HepG2 (cell line): ENCODE measurements around the gene SSBP4. TPM values are rescaled to one million over a fixed set of nuclear protein-coding genes. Genes with fewer than 3 reads are reported as not detected.

Experiments
- CCAR2 ChIP-seq: fragments of 200-400 bp; formaldehyde crosslinking; optimal IDR thresholded peaks from 2 replicates; pipeline ENCODE3; 2018; ENCODE audit warnings: low read depth, mild to moderate bottlenecking, low read length, moderate library complexity
- EED ChIP-seq: sonication (generic); formaldehyde crosslinking; IDR thresholded peaks from 2 replicates; pipeline ENCODE4 v1.5.0; 2020; ENCODE audit warnings: mild to moderate bottlenecking, missing genetic modification reagents
- EZH2 ChIP-seq: conservative IDR thresholded peaks from 2 replicates; pipeline ENCODE4 v1.6.1; 2012; ENCODE audit warnings: mild to moderate bottlenecking, low read depth, low read length, moderate library complexity
- FOXK1 ChIP-seq: sonication (generic); formaldehyde crosslinking; IDR thresholded peaks from 2 replicates; pipeline ENCODE4 v1.4.0; 2020; ENCODE audit warnings: low read depth, missing genetic modification reagents, borderline replicate concordance
- GABPA ChIP-seq, 2 experiments: IDR thresholded peaks; 2 replicates each; pipeline ENCODE4 v1.6.1; 2011 to 2016; ENCODE audit warnings: low read depth in 2 of 2, low read length in 1 of 2, missing biosample characterization in 1 of 2, missing genetic modification characterization in 1 of 2
- HOXA7 ChIP-seq: sonication (generic); formaldehyde crosslinking; IDR thresholded peaks from 2 replicates; pipeline ENCODE4 v1.8.1; 2022; ENCODE audit warnings: mild to moderate bottlenecking, missing genetic modification reagents, moderate library complexity
- IKZF4 ChIP-seq: sonication (generic); formaldehyde crosslinking; IDR thresholded peaks from 2 replicates; pipeline ENCODE4 v1.5.1; 2020; ENCODE audit warnings: borderline replicate concordance, mild to moderate bottlenecking, low read depth, missing genetic modification reagents; ENCODE audit errors: not compliant biosample characterization
- KDM4B ChIP-seq: sonication (generic); formaldehyde crosslinking; IDR thresholded peaks from 2 replicates; pipeline ENCODE4 v1.4.0; 2020; ENCODE audit warnings: missing genetic modification reagents
- MTA3 ChIP-seq: sonication (generic); formaldehyde crosslinking; IDR thresholded peaks from 2 replicates; pipeline ENCODE4 v1.4.0; 2020; ENCODE audit warnings: missing genetic modification reagents
- PHF8 ChIP-seq: sonication (generic); formaldehyde crosslinking; IDR thresholded peaks from 2 replicates; pipeline ENCODE4 v1.5.0; 2020; ENCODE audit warnings: missing genetic modification reagents
- RCOR2 ChIP-seq: IDR thresholded peaks from 2 replicates; pipeline ENCODE4 v1.6.1; 2016; ENCODE audit warnings: missing biosample characterization, missing genetic modification reagents
- SALL2 ChIP-seq: sonication (generic); formaldehyde crosslinking; IDR thresholded peaks from 2 replicates; pipeline ENCODE4 v1.8.1; 2023; ENCODE audit warnings: mild to moderate bottlenecking, missing genetic modification reagents, inconsistent platforms
- SMC3 ChIP-seq: IDR thresholded peaks from 2 replicates; pipeline ENCODE4 v1.6.1; 2011; ENCODE audit warnings: low read length, improper control_type of control experiment
- WIZ ChIP-seq: sonication (generic); formaldehyde crosslinking; IDR thresholded peaks from 2 replicates; pipeline ENCODE4 v1.5.1; 2020; ENCODE audit warnings: mild to moderate bottlenecking, missing genetic modification reagents
- ZNF253 ChIP-seq: sonication (generic); formaldehyde crosslinking; IDR thresholded peaks from 2 replicates; pipeline ENCODE4 v1.8.0; 2022; ENCODE audit warnings: mild to moderate bottlenecking, missing genetic modification reagents, borderline replicate concordance
- ZNF563 ChIP-seq: sonication (generic); formaldehyde crosslinking; IDR thresholded peaks from 2 replicates; pipeline ENCODE4 v1.8.0; 2022; ENCODE audit warnings: mild to moderate bottlenecking, moderate library complexity, missing genetic modification reagents
- ZNF615 ChIP-seq: sonication (generic); formaldehyde crosslinking; IDR thresholded peaks from 2 replicates; pipeline ENCODE4 v1.5.0; 2020; ENCODE audit warnings: mild to moderate bottlenecking, missing genetic modification reagents, borderline replicate concordance
- ZSCAN22 ChIP-seq: sonication (generic); formaldehyde crosslinking; IDR thresholded peaks from 2 replicates; pipeline ENCODE4 v1.4.0; 2020; ENCODE audit warnings: mild to moderate bottlenecking, missing genetic modification reagents
- ZSCAN31 ChIP-seq: sonication (generic); formaldehyde crosslinking; IDR thresholded peaks from 2 replicates; pipeline ENCODE4 v1.5.0; 2020; ENCODE audit warnings: low read depth, mild to moderate bottlenecking, missing genetic modification reagents
- polyA plus RNA-seq, 8 experiments: library from polyadenylated mRNA; depleted of rRNA in 3 of 8; stranded (reverse) in 7 of 8; unstranded in 1 of 8; fragments of >200 nt; fragmentation: Illumina TruSeq in 4 of 8; extraction: Trizol in 4 of 8; gene quantifications; 2 replicates each; pipeline versions ENCODE4 v1.2.1 to v1.2.3, GENCODE V29; 2011 to 2016; ENCODE audit warnings: low read depth in 4 of 8, missing spikeins in 1 of 8, mixed read lengths in 1 of 8; ENCODE audit not compliant: insufficient read depth in 1 of 8
- total RNA-seq, 5 experiments: library from RNA; depleted of rRNA; stranded (reverse); fragments of >200 nt; fragmentation: Illumina TruSeq; extraction: Trizol; gene quantifications; 2 replicates each; pipeline ENCODE4 v1.2.3, GENCODE V29; 2016; ENCODE audit warnings: low read depth in 1 of 5
- TF ChIP-seq, protein P1 (sequence below): sonication (generic); formaldehyde crosslinking; IDR thresholded peaks from 2 replicates; pipeline ENCODE4 v1.5.1; 2020; ENCODE audit warnings: mild to moderate bottlenecking, missing genetic modification reagents, borderline replicate concordance
- TF ChIP-seq, protein P2 (sequence below): sonication (generic); formaldehyde crosslinking; IDR thresholded peaks from 2 replicates; pipeline ENCODE4 v1.5.0; 2020; ENCODE audit warnings: missing genetic modification reagents, mild to moderate bottlenecking, borderline replicate concordance
- TF ChIP-seq, protein P3 (sequence below): conservative IDR thresholded peaks from 2 replicates; pipeline ENCODE4 v1.6.1; 2018; ENCODE audit warnings: missing genetic modification reagents
- TF ChIP-seq, protein P4 (sequence below): IDR thresholded peaks from 2 replicates; pipeline ENCODE4 v1.6.1; 2012; ENCODE audit warnings: low read depth, low read length, improper control_type of control experiment
- TF ChIP-seq, protein P5 (sequence below): sonication (generic); formaldehyde crosslinking; IDR thresholded peaks from 2 replicates; pipeline ENCODE4 v1.5.0; 2020; ENCODE audit warnings: missing genetic modification reagents

SSBP4 gene
- total and polyA plus RNA-seq, 2 of the 13 experiments (the other 11 are each of a cell fraction or from before 2014, with no cell fraction given): 20.8 to 39.5 TPM

DNA sequence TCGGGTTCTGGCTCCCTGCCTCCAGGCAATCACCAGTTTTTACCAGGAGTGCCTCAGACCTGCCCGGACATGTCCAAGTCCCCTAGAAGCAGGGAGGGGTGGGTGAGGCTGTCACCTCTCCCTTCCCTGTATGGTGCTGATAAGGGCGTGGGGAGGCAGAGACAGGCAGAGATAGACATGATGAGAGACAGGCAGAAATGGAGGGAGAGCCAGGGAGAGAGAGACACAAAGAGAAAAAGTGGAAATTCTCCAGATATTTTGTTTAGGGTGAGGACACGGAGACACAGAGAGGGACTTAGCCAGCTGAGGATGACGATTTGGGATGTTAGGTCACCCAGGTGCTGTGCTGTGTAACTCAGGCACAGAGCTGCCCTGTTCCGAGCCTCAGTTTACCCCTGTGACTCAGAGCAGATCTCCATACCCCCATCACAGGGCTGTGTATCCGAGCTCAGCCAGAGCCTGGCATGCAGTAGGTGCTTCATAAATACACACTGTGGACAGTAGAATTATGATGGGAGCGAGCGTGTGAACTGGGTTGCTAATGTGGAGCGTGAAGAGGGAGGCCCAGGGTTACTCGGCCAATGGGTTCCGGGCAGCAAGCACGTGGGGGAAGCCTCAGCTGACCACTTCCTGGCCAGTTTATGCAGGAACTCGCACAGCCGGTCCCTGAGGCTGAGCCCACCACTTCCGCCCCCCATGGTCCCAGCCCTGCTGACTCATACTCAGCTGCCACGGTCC is 45.1 kb upstream of the SSBP4 start (continued):
- no peak for TF ChIP-seq SMC3
- TF ChIP-seq RCOR2 (CRISPR knock-in tag): peak; percentile 42; the same call in 1 of the 2 replicates
- TF ChIP-seq CCAR2: no peak
- TF ChIP-seq, protein P1, sequence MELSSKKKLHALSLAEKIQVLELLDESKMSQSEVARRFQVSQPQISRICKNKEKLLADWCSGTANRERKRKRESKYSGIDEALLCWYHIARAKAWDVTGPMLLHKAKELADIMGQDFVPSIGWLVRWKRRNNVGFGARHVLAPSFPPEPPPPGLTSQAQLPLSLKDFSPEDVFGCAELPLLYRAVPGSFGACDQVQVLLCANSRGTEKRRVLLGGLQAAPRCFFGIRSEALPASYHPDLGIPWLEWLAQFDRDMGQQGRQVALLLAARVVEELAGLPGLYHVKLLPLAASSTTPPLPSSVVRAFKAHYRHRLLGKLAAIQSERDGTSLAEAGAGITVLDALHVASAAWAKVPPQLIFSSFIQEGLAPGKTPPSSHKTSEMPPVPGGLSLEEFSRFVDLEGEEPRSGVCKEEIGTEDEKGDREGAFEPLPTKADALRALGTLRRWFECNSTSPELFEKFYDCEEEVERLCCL (CRISPR knock-in tag): no peak
- TF ChIP-seq MTA3 (CRISPR knock-in tag): no peak
- peak; percentile 72; the same call in 1 of the 2 replicates for TF ChIP-seq WIZ (CRISPR knock-in tag)
- no peak for TF ChIP-seq EED (CRISPR knock-in tag)
- TF ChIP-seq HOXA7 (CRISPR knock-in tag): no peak
- TF ChIP-seq SALL2 (CRISPR knock-in tag): peak; percentile 68
- TF ChIP-seq, protein P2, sequence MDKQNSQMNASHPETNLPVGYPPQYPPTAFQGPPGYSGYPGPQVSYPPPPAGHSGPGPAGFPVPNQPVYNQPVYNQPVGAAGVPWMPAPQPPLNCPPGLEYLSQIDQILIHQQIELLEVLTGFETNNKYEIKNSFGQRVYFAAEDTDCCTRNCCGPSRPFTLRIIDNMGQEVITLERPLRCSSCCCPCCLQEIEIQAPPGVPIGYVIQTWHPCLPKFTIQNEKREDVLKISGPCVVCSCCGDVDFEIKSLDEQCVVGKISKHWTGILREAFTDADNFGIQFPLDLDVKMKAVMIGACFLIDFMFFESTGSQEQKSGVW (CRISPR knock-in tag): no peak
- TF ChIP-seq, protein P3, sequence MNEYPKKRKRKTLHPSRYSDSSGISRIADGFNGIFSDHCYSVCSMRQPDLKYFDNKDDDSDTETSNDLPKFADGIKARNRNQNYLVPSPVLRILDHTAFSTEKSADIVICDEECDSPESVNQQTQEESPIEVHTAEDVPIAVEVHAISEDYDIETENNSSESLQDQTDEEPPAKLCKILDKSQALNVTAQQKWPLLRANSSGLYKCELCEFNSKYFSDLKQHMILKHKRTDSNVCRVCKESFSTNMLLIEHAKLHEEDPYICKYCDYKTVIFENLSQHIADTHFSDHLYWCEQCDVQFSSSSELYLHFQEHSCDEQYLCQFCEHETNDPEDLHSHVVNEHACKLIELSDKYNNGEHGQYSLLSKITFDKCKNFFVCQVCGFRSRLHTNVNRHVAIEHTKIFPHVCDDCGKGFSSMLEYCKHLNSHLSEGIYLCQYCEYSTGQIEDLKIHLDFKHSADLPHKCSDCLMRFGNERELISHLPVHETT: 0 out of 2 replicates have a peak, but pooled peaks have one; percentile 34
- TF ChIP-seq, protein P4, sequence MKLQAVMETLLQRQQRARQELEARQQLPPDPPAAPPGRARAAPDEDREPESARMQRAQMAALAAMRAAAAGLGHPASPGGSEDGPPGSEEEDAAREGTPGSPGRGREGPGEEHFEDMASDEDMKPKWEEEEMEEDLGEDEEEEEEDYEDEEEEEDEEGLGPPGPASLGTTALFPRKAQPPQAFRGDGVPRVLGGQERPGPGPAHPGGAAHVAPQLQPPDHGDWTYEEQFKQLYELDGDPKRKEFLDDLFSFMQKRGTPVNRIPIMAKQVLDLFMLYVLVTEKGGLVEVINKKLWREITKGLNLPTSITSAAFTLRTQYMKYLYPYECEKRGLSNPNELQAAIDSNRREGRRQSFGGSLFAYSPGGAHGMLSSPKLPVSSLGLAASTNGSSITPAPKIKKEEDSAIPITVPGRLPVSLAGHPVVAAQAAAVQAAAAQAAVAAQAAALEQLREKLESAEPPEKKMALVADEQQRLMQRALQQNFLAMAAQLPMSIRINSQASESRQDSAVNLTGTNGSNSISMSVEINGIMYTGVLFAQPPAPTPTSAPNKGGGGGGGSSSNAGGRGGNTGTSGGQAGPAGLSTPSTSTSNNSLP: no peak
- no peak for TF ChIP-seq PHF8 (CRISPR knock-in tag)
- peak; percentile 64; the same call in 1 of the 2 replicates for TF ChIP-seq FOXK1 (CRISPR knock-in tag)
- peak; percentile 55; the same call in 1 of the 2 replicates for TF ChIP-seq ZNF253 (CRISPR knock-in tag)
- TF ChIP-seq ZNF615: no peak
- no peak for TF ChIP-seq EZH2
- TF ChIP-seq IKZF4 (CRISPR knock-in tag): no peak
- TF ChIP-seq, protein P5, sequence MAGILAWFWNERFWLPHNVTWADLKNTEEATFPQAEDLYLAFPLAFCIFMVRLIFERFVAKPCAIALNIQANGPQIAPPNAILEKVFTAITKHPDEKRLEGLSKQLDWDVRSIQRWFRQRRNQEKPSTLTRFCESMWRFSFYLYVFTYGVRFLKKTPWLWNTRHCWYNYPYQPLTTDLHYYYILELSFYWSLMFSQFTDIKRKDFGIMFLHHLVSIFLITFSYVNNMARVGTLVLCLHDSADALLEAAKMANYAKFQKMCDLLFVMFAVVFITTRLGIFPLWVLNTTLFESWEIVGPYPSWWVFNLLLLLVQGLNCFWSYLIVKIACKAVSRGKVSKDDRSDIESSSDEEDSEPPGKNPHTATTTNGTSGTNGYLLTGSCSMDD: no peak
- peak; percentile 85 for TF ChIP-seq GABPA (IDR thresholded peaks at IDR 0.05; ENCODE audit: low read depth, low read length)
- peak; percentile 92 for TF ChIP-seq GABPA (CRISPR knock-in tag; IDR thresholded peaks at IDR 0.05; ENCODE audit: low read depth)
- peak; percentile 66; the same call in 1 of the 2 replicates for TF ChIP-seq KDM4B (CRISPR knock-in tag)
- no peak for TF ChIP-seq ZSCAN22
- no peak; the same call in 1 of the 2 replicates for TF ChIP-seq ZNF563
- TF ChIP-seq ZSCAN31 (CRISPR knock-in tag): no peak
